ENCODE results near the gene SLC19A3.
"Not testable (repeated sequence)": the region's sequence is repeated elsewhere in the genome, so short reads cannot be mapped to it uniquely, and the experiment has no call there.

The SLC19A3 gene

DNA sequence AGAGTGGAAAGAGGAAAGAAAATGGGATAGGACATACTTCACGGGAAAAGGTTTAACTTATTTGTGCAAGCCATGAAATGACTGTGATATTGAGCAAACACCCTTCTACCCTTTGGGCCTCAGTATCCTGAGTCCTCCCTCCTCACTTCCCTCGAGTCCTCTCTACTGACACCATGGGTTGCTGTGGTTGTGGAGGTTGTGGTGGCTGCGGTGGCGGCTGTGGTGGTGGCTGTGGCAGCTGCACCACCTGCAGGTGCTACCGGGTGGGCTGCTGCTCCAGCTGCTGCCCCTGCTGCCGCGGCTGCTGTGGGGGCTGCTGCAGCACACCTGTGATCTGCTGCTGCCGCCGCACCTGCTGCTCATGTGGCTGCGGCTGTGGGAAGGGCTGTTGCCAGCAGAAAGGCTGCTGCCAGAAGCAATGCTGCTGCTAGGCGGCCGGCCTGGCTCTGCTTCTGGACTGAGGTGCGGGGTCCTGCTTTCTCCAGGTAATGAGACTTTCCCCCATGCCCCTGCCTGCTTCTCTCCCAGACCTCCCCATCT lies 51.1 kb downstream of the SLC19A3 start, which contains the start of gene SCYGR5:
TSS of gene SCYGR5 (plus strand) at position 174 of the 540 bp plus-strand sequence. CDS start at position 174, 0 bp downstream.
- not testable (repeated sequence) for H3K4me3 Mint-ChIP-seq; H3K27ac Mint-ChIP-seq; H3K36me3 Mint-ChIP-seq; H3K4me1 Mint-ChIP-seq (ENCODE audit: low read depth); H3K27me3 Mint-ChIP-seq; H3K9me3 Mint-ChIP-seq (ENCODE audit: low read depth)

- H3K4me3 Mint-ChIP-seq = no peak overlapping the region
- H3K4me1 Mint-ChIP-seq (ENCODE audit: low read depth) = no peaks in the 10 kb centered on the region
- no peaks in the 10 kb centered on the region for H3K36me3 Mint-ChIP-seq
- no peak overlapping the region for H3K27ac Mint-ChIP-seq
- H3K27me3 Mint-ChIP-seq = peaks cover 6% of the 10 kb centered on the region
- H3K9me3 Mint-ChIP-seq (ENCODE audit: low read depth) = no peaks in the 10 kb centered on the region
These were observed 52.5 kb downstream of the SLC19A3 start for GRCh38 chr2:227665189-227665940.

DNA sequence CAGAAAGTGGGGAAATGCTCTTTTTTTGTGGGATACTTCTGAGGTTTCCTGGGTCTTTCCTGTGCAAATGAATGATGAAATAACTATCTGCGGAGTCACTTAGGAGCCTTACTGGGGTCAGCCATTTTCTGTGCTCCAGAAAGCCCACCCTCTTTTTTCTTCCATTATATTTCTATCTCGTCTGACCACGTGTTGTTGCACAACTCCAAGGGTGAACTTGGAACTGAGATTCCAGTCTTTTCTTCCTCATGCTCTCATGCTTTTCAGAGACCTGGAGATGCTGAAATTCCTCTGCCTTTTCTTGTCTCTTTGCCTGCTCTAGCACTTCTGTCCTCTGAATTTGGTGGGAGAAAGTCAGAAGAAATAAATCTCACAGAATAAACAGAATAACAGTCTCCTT lies 56.0 kb downstream of the SLC19A3 start:
- Mint-ChIP-seq H3K4me3 (no peak overlapping the region), H3K4me1 (ENCODE audit: low read depth) (no peaks in the 10 kb centered on the region), H3K36me3 (no peaks in the 10 kb centered on the region), H3K9me3 (ENCODE audit: low read depth) (no peaks in the 10 kb centered on the region), H3K27me3 (peaks cover 6% of the 10 kb centered on the region), H3K27ac (no peak overlapping the region)

GRCh38 chr2:227661025-227661649 lies 56.7 kb downstream of the SLC19A3 start:
- no peaks in the 10 kb centered on the region for H3K9me3 Mint-ChIP-seq (ENCODE audit: low read depth)
- no peaks in the 10 kb centered on the region for H3K4me1 Mint-ChIP-seq (ENCODE audit: low read depth)
- peaks cover 6% of the 10 kb centered on the region for H3K27me3 Mint-ChIP-seq
- H3K36me3 Mint-ChIP-seq = no peaks in the 10 kb centered on the region
- H3K4me3 Mint-ChIP-seq = no peak overlapping the region
- H3K27ac Mint-ChIP-seq = no peak overlapping the region

- Mint-ChIP-seq H3K27ac (no peak overlapping the region), H3K4me3 (no peak overlapping the region), H3K27me3 (peaks cover 5% of the 10 kb centered on the region), H3K4me1 (ENCODE audit: low read depth) (no peaks in the 10 kb centered on the region), H3K9me3 (ENCODE audit: low read depth) (no peaks in the 10 kb centered on the region), H3K36me3 (no peaks in the 10 kb centered on the region)
These were observed 60.5 kb downstream of the SLC19A3 start for GRCh38 chr2:227657199-227657845.

DNA sequence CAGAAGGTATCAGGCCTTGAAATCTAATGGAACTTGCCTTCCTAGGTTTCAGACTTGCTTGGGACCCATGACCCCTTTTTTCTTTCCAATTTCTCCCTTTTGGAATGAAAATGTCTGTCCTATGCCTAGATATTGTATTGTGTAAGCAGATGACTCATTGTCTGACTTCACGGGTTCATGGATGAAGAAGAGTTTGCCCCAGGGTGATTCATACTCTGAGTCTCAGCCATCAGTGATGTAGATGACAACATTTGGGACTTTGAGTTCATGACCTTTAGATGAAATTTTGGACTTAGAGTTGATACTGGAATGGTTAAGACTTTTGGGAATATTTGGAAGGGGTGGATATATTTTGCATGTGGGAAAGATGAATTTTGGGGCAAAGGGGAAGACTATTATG lies 62.4 kb downstream of the SLC19A3 start:
- H3K4me1 Mint-ChIP-seq (ENCODE audit: low read depth) = no peaks in the 10 kb centered on the region
- H3K36me3 Mint-ChIP-seq = no peaks in the 10 kb centered on the region
- no peak overlapping the region for H3K27ac Mint-ChIP-seq
- H3K9me3 Mint-ChIP-seq (ENCODE audit: low read depth) = no peaks in the 10 kb centered on the region
- H3K27me3 Mint-ChIP-seq = peaks cover 4% of the 10 kb centered on the region
- H3K4me3 Mint-ChIP-seq = no peak overlapping the region

DNA sequence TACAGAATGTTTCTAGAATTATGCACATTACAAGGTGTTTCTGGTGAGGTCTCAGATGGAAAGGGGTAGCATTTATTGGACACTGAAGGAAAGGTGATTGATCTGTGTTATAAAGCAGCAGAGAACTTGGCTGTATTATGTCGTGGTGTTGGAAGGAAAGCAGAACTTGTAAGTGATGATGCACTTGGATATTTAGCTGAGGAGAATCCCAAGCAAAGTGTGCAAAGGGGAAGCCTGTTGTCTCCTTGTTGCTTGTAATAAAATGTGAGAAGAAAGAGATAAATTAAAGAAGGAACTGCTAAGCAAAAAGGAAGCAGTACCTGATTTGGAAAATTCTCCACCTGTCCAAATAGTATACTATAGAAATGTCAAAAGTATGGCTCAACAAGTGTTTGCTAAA lies 63.4 kb downstream of the SLC19A3 start:
- H3K36me3 Mint-ChIP-seq = no peaks in the 10 kb centered on the region
- no peaks in the 10 kb centered on the region for H3K9me3 Mint-ChIP-seq (ENCODE audit: low read depth)
- no peaks in the 10 kb centered on the region for H3K4me1 Mint-ChIP-seq (ENCODE audit: low read depth)
- peaks cover 7% of the 10 kb centered on the region for H3K27me3 Mint-ChIP-seq
- H3K27ac Mint-ChIP-seq = no peak overlapping the region
- no peak overlapping the region for H3K4me3 Mint-ChIP-seq

- H3K4me3 Mint-ChIP-seq = no peak overlapping the region
- H3K4me1 Mint-ChIP-seq (ENCODE audit: low read depth) = no peaks in the 10 kb centered on the region
- H3K27ac Mint-ChIP-seq = no peak overlapping the region
- peaks cover 7% of the 10 kb centered on the region for H3K27me3 Mint-ChIP-seq
- H3K36me3 Mint-ChIP-seq = no peaks in the 10 kb centered on the region
- no peaks in the 10 kb centered on the region for H3K9me3 Mint-ChIP-seq (ENCODE audit: low read depth)
These were observed 64.4 kb downstream of the SLC19A3 start for GRCh38 chr2:227653419-227653818.

GRCh38 chr2:227643990-227644551 lies 73.8 kb downstream of the SLC19A3 start:
- H3K4me3 Mint-ChIP-seq = no peak overlapping the region
- no peaks in the 10 kb centered on the region for H3K4me1 Mint-ChIP-seq (ENCODE audit: low read depth)
- no peaks in the 10 kb centered on the region for H3K27me3 Mint-ChIP-seq
- no peak overlapping the region for H3K27ac Mint-ChIP-seq
- no peaks in the 10 kb centered on the region for H3K36me3 Mint-ChIP-seq
- H3K9me3 Mint-ChIP-seq (ENCODE audit: low read depth) = no peaks in the 10 kb centered on the region

DNA sequence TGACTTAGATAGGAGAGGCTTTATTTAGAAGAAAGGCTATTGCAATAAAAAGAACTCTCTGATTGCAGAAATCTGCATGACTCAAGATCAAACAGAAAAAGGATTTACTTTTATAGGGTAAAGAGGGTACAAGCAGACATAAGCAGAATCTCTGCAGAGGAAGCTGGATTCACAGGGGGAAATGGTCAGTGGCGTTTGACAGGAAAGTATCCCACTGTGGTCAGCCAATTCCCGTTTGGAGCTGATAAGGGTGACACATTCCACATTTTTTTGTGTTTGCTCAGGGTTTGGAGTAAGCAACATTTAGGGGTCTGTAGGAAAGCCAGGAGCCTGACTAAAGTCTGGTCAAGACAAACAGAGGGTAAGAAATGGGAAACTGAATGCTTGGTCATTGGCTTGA lies 75.2 kb downstream of the SLC19A3 start:
- H3K36me3 Mint-ChIP-seq = no peaks in the 10 kb centered on the region
- no peak overlapping the region for H3K27ac Mint-ChIP-seq
- no peak overlapping the region for H3K4me3 Mint-ChIP-seq
- no peaks in the 10 kb centered on the region for H3K9me3 Mint-ChIP-seq (ENCODE audit: low read depth)
- no peaks in the 10 kb centered on the region for H3K4me1 Mint-ChIP-seq (ENCODE audit: low read depth)
- no peaks in the 10 kb centered on the region for H3K27me3 Mint-ChIP-seq

GRCh38 chr2:227634201-227634600 lies 83.6 kb downstream of the SLC19A3 start:
- H3K4me1 Mint-ChIP-seq (ENCODE audit: low read depth) = no peaks in the 10 kb centered on the region
- H3K27me3 Mint-ChIP-seq = peaks cover 3% of the 10 kb centered on the region
- H3K36me3 Mint-ChIP-seq = no peaks in the 10 kb centered on the region
- no peak overlapping the region for H3K4me3 Mint-ChIP-seq
- no peaks in the 10 kb centered on the region for H3K9me3 Mint-ChIP-seq (ENCODE audit: low read depth)
- H3K27ac Mint-ChIP-seq = no peak overlapping the region
